ENCODE results near the gene ARHGAP28.
A peak's percentile ranks its signal among the peaks of the same experiment; 100 is the strongest.

The ARHGAP28 gene

GRCh38 chr18:6868033-6868432 lies 138.5 kb downstream of the ARHGAP28 start:
- Histone ChIP-seq H3K27me3 (ENCODE audit: control insufficient read depth, insufficient read depth, low read length) (no peaks in the 10 kb centered on the region), H3K4me2 (ENCODE audit: low read length) (no peak overlapping the region), H3K79me2 (no peaks in the 10 kb centered on the region), H3K4me3 (ENCODE audit: low read depth, low read length) (no peak overlapping the region), H3K9ac (no peak overlapping the region), H3K36me3 (ENCODE audit: control insufficient read depth, insufficient read depth, low read length) (no peaks in the 10 kb centered on the region), H3K9me3 (ENCODE audit: control insufficient read depth, low read length) (no peaks in the 10 kb centered on the region), H3K27ac (no peak overlapping the region), H3K4me1 (no peaks in the 10 kb centered on the region), H2AFZ (no peak overlapping the region)
- TF ChIP-seq CTCF (IDR thresholded peaks at IDR 0.05) = no peak

GRCh38 chr18:6871566-6871965 lies 142.1 kb downstream of the ARHGAP28 start:
- H3K36me3 ChIP-seq (ENCODE audit: control insufficient read depth, insufficient read depth, low read length) = no peaks in the 10 kb centered on the region
- no peak overlapping the region for H3K4me2 ChIP-seq (ENCODE audit: low read length)
- H3K9me3 ChIP-seq (ENCODE audit: control insufficient read depth, low read length) = no peaks in the 10 kb centered on the region
- H3K9ac ChIP-seq = no peak overlapping the region
- H3K27me3 ChIP-seq (ENCODE audit: control insufficient read depth, insufficient read depth, low read length) = no peaks in the 10 kb centered on the region
- TF ChIP-seq CTCF (IDR thresholded peaks at IDR 0.05) = no peak
- no peak overlapping the region for H3K4me3 ChIP-seq (ENCODE audit: low read depth, low read length)
- H2AFZ ChIP-seq = no peak overlapping the region
- no peak overlapping the region for H3K27ac ChIP-seq
- no peaks in the 10 kb centered on the region for H3K4me1 ChIP-seq
- H3K79me2 ChIP-seq = no peaks in the 10 kb centered on the region

- Histone ChIP-seq H3K79me2 (no peaks in the 10 kb centered on the region), H3K9me3 (ENCODE audit: control insufficient read depth, low read length) (no peaks in the 10 kb centered on the region), H3K4me3 (ENCODE audit: low read depth, low read length) (no peak overlapping the region), H3K4me2 (ENCODE audit: low read length) (no peak overlapping the region), H3K4me1 (no peaks in the 10 kb centered on the region), H2AFZ (no peak overlapping the region), H3K36me3 (ENCODE audit: control insufficient read depth, insufficient read depth, low read length) (no peaks in the 10 kb centered on the region), H3K27ac (no peak overlapping the region), H3K27me3 (ENCODE audit: control insufficient read depth, insufficient read depth, low read length) (no peaks in the 10 kb centered on the region), H3K9ac (no peak overlapping the region)
- no peak for TF ChIP-seq CTCF (IDR thresholded peaks at IDR 0.05)
These were observed 143.7 kb downstream of the ARHGAP28 start for GRCh38 chr18:6873040-6873751.

GRCh38 chr18:6874315-6874714 lies 144.8 kb downstream of the ARHGAP28 start:
- Histone ChIP-seq H3K36me3 (ENCODE audit: control insufficient read depth, insufficient read depth, low read length) (no peaks in the 10 kb centered on the region), H3K4me1 (no peaks in the 10 kb centered on the region), H3K27me3 (ENCODE audit: control insufficient read depth, insufficient read depth, low read length) (no peaks in the 10 kb centered on the region), H3K4me3 (ENCODE audit: low read depth, low read length) (no peak overlapping the region), H3K27ac (no peak overlapping the region), H3K79me2 (no peaks in the 10 kb centered on the region), H2AFZ (no peak overlapping the region), H3K4me2 (ENCODE audit: low read length) (no peak overlapping the region), H3K9me3 (ENCODE audit: control insufficient read depth, low read length) (no peaks in the 10 kb centered on the region), H3K9ac (no peak overlapping the region)
- TF ChIP-seq CTCF (IDR thresholded peaks at IDR 0.05) = peak; percentile 11

- Histone ChIP-seq H3K4me1 (no peaks in the 10 kb centered on the region), H3K27ac (no peak overlapping the region), H3K9ac (no peak overlapping the region), H3K27me3 (ENCODE audit: control insufficient read depth, insufficient read depth, low read length) (no peaks in the 10 kb centered on the region), H3K36me3 (ENCODE audit: control insufficient read depth, insufficient read depth, low read length) (no peaks in the 10 kb centered on the region), H3K79me2 (no peaks in the 10 kb centered on the region), H3K4me3 (ENCODE audit: low read depth, low read length) (no peak overlapping the region), H3K9me3 (ENCODE audit: control insufficient read depth, low read length) (no peaks in the 10 kb centered on the region), H3K4me2 (ENCODE audit: low read length) (no peak overlapping the region), H2AFZ (no peak overlapping the region)
- TF ChIP-seq CTCF (IDR thresholded peaks at IDR 0.05) = no peak
These were observed 146.2 kb downstream of the ARHGAP28 start for GRCh38 chr18:6875749-6876148.
